ENCODE data around the gene TMEM89.

- no peak for TF ChIP-seq CTCF (IDR thresholded peaks at IDR 0.05)
- no peak for TF ChIP-seq POLR2AphosphoS5 (IDR thresholded peaks at IDR 0.05; ENCODE audit: low read depth, low read length)
- TF ChIP-seq, protein P1, sequence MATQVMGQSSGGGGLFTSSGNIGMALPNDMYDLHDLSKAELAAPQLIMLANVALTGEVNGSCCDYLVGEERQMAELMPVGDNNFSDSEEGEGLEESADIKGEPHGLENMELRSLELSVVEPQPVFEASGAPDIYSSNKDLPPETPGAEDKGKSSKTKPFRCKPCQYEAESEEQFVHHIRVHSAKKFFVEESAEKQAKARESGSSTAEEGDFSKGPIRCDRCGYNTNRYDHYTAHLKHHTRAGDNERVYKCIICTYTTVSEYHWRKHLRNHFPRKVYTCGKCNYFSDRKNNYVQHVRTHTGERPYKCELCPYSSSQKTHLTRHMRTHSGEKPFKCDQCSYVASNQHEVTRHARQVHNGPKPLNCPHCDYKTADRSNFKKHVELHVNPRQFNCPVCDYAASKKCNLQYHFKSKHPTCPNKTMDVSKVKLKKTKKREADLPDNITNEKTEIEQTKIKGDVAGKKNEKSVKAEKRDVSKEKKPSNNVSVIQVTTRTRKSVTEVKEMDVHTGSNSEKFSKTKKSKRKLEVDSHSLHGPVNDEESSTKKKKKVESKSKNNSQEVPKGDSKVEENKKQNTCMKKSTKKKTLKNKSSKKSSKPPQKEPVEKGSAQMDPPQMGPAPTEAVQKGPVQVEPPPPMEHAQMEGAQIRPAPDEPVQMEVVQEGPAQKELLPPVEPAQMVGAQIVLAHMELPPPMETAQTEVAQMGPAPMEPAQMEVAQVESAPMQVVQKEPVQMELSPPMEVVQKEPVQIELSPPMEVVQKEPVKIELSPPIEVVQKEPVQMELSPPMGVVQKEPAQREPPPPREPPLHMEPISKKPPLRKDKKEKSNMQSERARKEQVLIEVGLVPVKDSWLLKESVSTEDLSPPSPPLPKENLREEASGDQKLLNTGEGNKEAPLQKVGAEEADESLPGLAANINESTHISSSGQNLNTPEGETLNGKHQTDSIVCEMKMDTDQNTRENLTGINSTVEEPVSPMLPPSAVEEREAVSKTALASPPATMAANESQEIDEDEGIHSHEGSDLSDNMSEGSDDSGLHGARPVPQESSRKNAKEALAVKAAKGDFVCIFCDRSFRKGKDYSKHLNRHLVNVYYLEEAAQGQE (IDR thresholded peaks at IDR 0.05; ENCODE audit: insufficient read depth in 1 of 2, low read depth in 2 of 2, low read length in 1 of 2), result no peak
Observed at GRCh38 chr3:48623851-48624547, 2.4 kb upstream of the TMEM89 start.

Data from Panc1 (cell line).